GM12892 (cell line): Measurements from ENCODE around the gene GPR89B.

Experiments
- POLR2A ChIP-seq: IDR thresholded peaks from 2 replicates; pipeline ENCODE4 v1.6.1; 2011; ENCODE audit warnings: low read depth, low read length, control low read depth
- POLR2AphosphoS5 ChIP-seq: IDR thresholded peaks from 2 replicates; pipeline ENCODE4 v1.6.1; 2011; ENCODE audit warnings: low read depth, low read length, control low read depth
- TAF1 ChIP-seq: IDR thresholded peaks from 2 replicates; pipeline ENCODE4 v1.6.1; 2011; ENCODE audit warnings: low read depth, mild to moderate bottlenecking, control low read depth, low read length, borderline replicate concordance

- TF ChIP-seq POLR2A (no peak), POLR2AphosphoS5 (no peak), TAF1 (no peak)
These were observed 35.4 kb upstream of the GPR89B start for GRCh38 chr1:147892731-147893214.
